GM12878 (cell line): ENCODE measurements around the gene ALG10. TPM values are rescaled to one million over a fixed set of nuclear protein-coding genes. Genes with fewer than 3 reads are reported as not detected.
"Not testable (repeated sequence)": the region's sequence is repeated elsewhere in the genome, so short reads cannot be mapped to it uniquely, and the experiment has no call there.

Experiments used
- ATAC-seq: fragments of 200-7000 bp; cut with Tn5 transposase; 3 replicates; pipeline ENCODE4 v1.9.1; 2020; ENCODE audit warnings: mild to moderate bottlenecking, moderate library complexity
- BruUV-seq: library from RNA; stranded (reverse); fragments of 400-500 nt; replicated peaks from 2 replicates; lab custom pipeline; 2021; lab: Mats Ljungman, UMichigan
- CTCF ChIA-PET: fragments of 300-600 bp; sonication (Branson Sonifier 250); formaldehyde crosslinking; extraction: SDS; loops from one replicate; lab custom pipeline; 2021; ENCODE audit warnings: inconsistent platforms; lab: Yijun Ruan, JAX
- POLR2A ChIA-PET: fragments of 350-600 bp; formaldehyde crosslinking; extraction: SDS; loops from one replicate; lab custom pipeline; 2021; ENCODE audit warnings: inconsistent platforms; lab: Charles Lee
- RAD21 ChIA-PET: fragments of 300-600 bp; sonication (Branson Sonifier 250); formaldehyde crosslinking; loops from one replicate; lab custom pipeline; 2023; ENCODE audit warnings: antibody characterized with exemption; ENCODE audit not compliant: unreplicated experiment; lab: Charles Lee
- SMC1A ChIA-PET: fragments of 300-600 bp; sonication (Branson Sonifier 250); formaldehyde crosslinking; loops from one replicate; lab custom pipeline; 2023; ENCODE audit not compliant: unreplicated experiment, uncharacterized antibody; lab: Charles Lee
- DNase-seq: peaks from one replicate; pipeline ENCODE4 v3.0.0-alpha.2; 2011; ENCODE audit warnings: low read depth, low spot score
- FAIRE-seq: peaks from 3 replicates; lab custom pipeline; 2011; peaks lifted over from hg19 to GRCh38; lab: Jason Lieb, UNC
- H2AFZ ChIP-seq: 2 replicates; pipeline ENCODE4 v1.6.0; 2011; ENCODE audit warnings: low read depth, low read length, control low read depth; ENCODE audit not compliant: control insufficient read depth
- H3K27ac ChIP-seq: 2 replicates; pipeline ENCODE4 v1.5.1; 2011; ENCODE audit warnings: control low read depth; ENCODE audit not compliant: control insufficient read depth, insufficient read depth
- H3K27me3 ChIP-seq, 2 experiments: replicated peaks in 1 of 2; 2 replicates each; pipeline versions ENCODE4 v1.6.0 to v1.6.1; 2011; ENCODE audit warnings: low read length in 1 of 2; ENCODE audit not compliant: control insufficient read depth in 2 of 2, insufficient read depth in 2 of 2
- H3K36me3 ChIP-seq, 2 experiments: 2 replicates each; pipeline ENCODE4 v1.5.1; 2011; ENCODE audit warnings: low read length in 1 of 2; ENCODE audit not compliant: control insufficient read depth in 2 of 2, insufficient read depth in 2 of 2
- H3K4me1 ChIP-seq: 2 replicates; pipeline ENCODE4 v1.6.1; 2011; ENCODE audit warnings: mild to moderate bottlenecking, low read length, moderate library complexity, mixed read lengths; ENCODE audit not compliant: control insufficient read depth, insufficient read depth
- H3K4me2 ChIP-seq: 2 replicates; pipeline ENCODE4 v1.6.0; 2011; ENCODE audit warnings: control low read depth; ENCODE audit not compliant: control insufficient read depth, insufficient read depth
- H3K4me3 ChIP-seq: fragments of 200-600 bp; sonication (generic); 2 replicates; pipeline ENCODE4 v1.5.1; 2016
- H3K79me2 ChIP-seq: 2 replicates; pipeline ENCODE4 v1.6.0; 2011; ENCODE audit warnings: low read length; ENCODE audit not compliant: control insufficient read depth, insufficient read depth
- H3K9ac ChIP-seq: 2 replicates; pipeline ENCODE4 v1.8.0; 2011; ENCODE audit warnings: low read length, control low read depth, mixed read lengths; ENCODE audit not compliant: control insufficient read depth, insufficient read depth
- H3K9me3 ChIP-seq: replicated peaks from 3 replicates; pipeline ENCODE4 v1.5.1; 2011; ENCODE audit warnings: mild to moderate bottlenecking, low read length; ENCODE audit not compliant: control insufficient read depth, insufficient read depth
- H4K20me1 ChIP-seq: 2 replicates; pipeline ENCODE4 v1.6.0; 2011; ENCODE audit not compliant: control insufficient read depth, insufficient read depth
- ATF2 ChIP-seq: IDR thresholded peaks from 2 replicates; pipeline ENCODE4 v1.6.1; 2012; ENCODE audit warnings: low read length, inconsistent platforms
- PML ChIP-seq: IDR thresholded peaks from 2 replicates; pipeline ENCODE4 v1.6.1; 2012; ENCODE audit warnings: low read length, inconsistent platforms
- POLR2AphosphoS2 ChIP-seq: IDR thresholded peaks from 2 replicates; pipeline ENCODE4 v1.6.1; 2011; ENCODE audit warnings: low read depth, mild to moderate bottlenecking, low read length, improper control_type of control experiment, moderate library complexity
- PRDM15 ChIP-seq: fragments of 450-650 bp; formaldehyde crosslinking; IDR thresholded peaks from 2 replicates; pipeline ENCODE4 v1.4.0; 2020; ENCODE audit warnings: mild to moderate bottlenecking, moderate library complexity
- SMAD5 ChIP-seq: IDR thresholded peaks from 2 replicates; pipeline ENCODE4 v1.6.1; 2016; ENCODE audit warnings: antibody characterized with exemption, low read depth
- in situ Hi-C: fragments of 300-500 bp; cut with MboI; formaldehyde crosslinking; loops from 9 replicates; pipeline ENCODE4 v1.14.3; 2018; ENCODE audit warnings: mixed read lengths
- intact Hi-C: fragments of 100-400 bp; cut with micrococcal nuclease; formaldehyde crosslinking; loops from one replicate; pipeline ENCODE4 v1.14.2; 2022; ENCODE audit not compliant: unreplicated experiment
- polyA plus RNA-seq, 11 experiments: library from polyadenylated mRNA; depleted of rRNA in 4 of 11; unstranded in 6 of 11; stranded (reverse) in 5 of 11; fragments of >200 nt; fragmentation: Nextera tagmentation in 4 of 11; fragmentation: Illumina TruSeq in 1 of 11; extraction: Ambion mirVana in 4 of 11; extraction: Trizol in 1 of 11; gene quantifications; 1 replicate in 1 of 11; 2 replicates in 10 of 11; pipeline versions ENCODE4 v1.2.1 to v1.2.3, GENCODE V29; 2011 to 2016; ENCODE audit warnings: inconsistent platforms in 2 of 11, missing spikeins in 2 of 11, low read depth in 1 of 11
- total RNA-seq, 4 experiments: library from RNA; depleted of rRNA in 3 of 4; stranded (reverse); fragments of >200 nt in 3 of 4; fragmentation: Illumina TruSeq in 1 of 4; extraction: Trizol in 1 of 4; gene quantifications; 2 replicates each; pipeline versions ENCODE4 v1.2.1 to v1.2.3, GENCODE V29; 2013 to 2021
- TF ChIP-seq, protein P1 (sequence below): fragments of 450-650 bp; IDR thresholded peaks from 2 replicates; pipeline ENCODE4 v1.6.1; 2017; ENCODE audit warnings: mild to moderate bottlenecking

Gene ALG10
- total and polyA plus RNA-seq, 10 of the 15 experiments (the other 5 are each of a cell fraction or from before 2014, with no cell fraction given) = 3.1 to 25.4 (median 7.3) TPM

GRCh38 chr12:33994857-33995808 lies 27.2 kb upstream of the ALG10 start (continued):
- TF ChIP-seq PRDM15 (CRISPR knock-in tag) (no peak), ATF2 (no peak), PML (no peak), POLR2AphosphoS2 (no peak), SMAD5 (no peak)
- TF ChIP-seq, protein P1, sequence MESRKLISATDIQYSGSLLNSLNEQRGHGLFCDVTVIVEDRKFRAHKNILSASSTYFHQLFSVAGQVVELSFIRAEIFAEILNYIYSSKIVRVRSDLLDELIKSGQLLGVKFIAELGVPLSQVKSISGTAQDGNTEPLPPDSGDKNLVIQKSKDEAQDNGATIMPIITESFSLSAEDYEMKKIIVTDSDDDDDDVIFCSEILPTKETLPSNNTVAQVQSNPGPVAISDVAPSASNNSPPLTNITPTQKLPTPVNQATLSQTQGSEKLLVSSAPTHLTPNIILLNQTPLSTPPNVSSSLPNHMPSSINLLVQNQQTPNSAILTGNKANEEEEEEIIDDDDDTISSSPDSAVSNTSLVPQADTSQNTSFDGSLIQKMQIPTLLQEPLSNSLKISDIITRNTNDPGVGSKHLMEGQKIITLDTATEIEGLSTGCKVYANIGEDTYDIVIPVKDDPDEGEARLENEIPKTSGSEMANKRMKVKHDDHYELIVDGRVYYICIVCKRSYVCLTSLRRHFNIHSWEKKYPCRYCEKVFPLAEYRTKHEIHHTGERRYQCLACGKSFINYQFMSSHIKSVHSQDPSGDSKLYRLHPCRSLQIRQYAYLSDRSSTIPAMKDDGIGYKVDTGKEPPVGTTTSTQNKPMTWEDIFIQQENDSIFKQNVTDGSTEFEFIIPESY = no peak

GRCh38 chr12:34008835-34009234 lies 13.5 kb upstream of the ALG10 start:
- H3K27ac ChIP-seq, POLR2A ChIA-PET, SMC1A ChIA-PET, H3K27me3 ChIP-seq, H3K4me3 ChIP-seq, FAIRE-seq, H3K4me1 ChIP-seq, H4K20me1 ChIP-seq, CTCF ChIA-PET, RAD21 ChIA-PET, H3K9ac ChIP-seq, H3K4me2 ChIP-seq, DNase-seq, intact Hi-C loops, H3K79me2 ChIP-seq, H2AFZ ChIP-seq, BruUV-seq, H3K36me3 ChIP-seq, H3K9me3 ChIP-seq, ATAC-seq: not testable (repeated sequence)
- in situ Hi-C loops = loop anchor here (25.0 kb wide), 2 partner anchors 1072 to 1647 kb away; no protein-coding TSS in a partner anchor
